ENCODE measurements around the gene TRIP11. TPM values are rescaled to one million over a fixed set of nuclear protein-coding genes. Genes with fewer than 3 reads are reported as not detected.

The TRIP11 gene
- total and polyA plus RNA-seq, 5 donors from 2014 or later: 39.8 to 55.9 (median 43.9) TPM

- H3K27me3 ChIP-seq (ENCODE audit: control insufficient read depth, insufficient read depth, low read length): no peaks in the 10 kb centered on the region
- Mint-ChIP-seq H3K36me3 (peaks cover 59% of the 10 kb centered on the region), H3K4me3 (no peak overlapping the region), H3K4me1 (peaks cover 29 to 40% (median 30%) of the 10 kb centered on the region in 4 donors), H3K27ac (peak overlapping the region in 1 of 3 donors; percentile 52), H3K27me3 (no peaks in the 10 kb centered on the region), H3K9me3 (peaks cover 0 to 4% (median 0%) of the 10 kb centered on the region in 7 donors)
- H3K9me3 ChIP-seq (ENCODE audit: control insufficient read depth in 2 of 2, low read length in 2 of 2): no peaks in the 10 kb centered on the region
- H3K27ac ChIP-seq (ENCODE audit: insufficient read depth, low read length, poor library complexity, severe bottlenecking): no peak overlapping the region
- peaks cover 3% of the 10 kb centered on the region for H3K4me1 ChIP-seq (ENCODE audit: control insufficient read depth, insufficient read depth, low read length, poor library complexity, severe bottlenecking)
- peaks cover 51% of the 10 kb centered on the region for H3K36me3 ChIP-seq (ENCODE audit: control insufficient read depth, insufficient read depth, low read length)
- DNase-seq (no peak), ATAC-seq (ENCODE audit: low read depth in 2 of 2) (no peak)
- H3K4me3 ChIP-seq (ENCODE audit: low read depth, low read length): no peak overlapping the region
These were observed 30.3 kb downstream of the TRIP11 start for GRCh38 chr14:92009604-92010003.

- H3K27ac Mint-ChIP-seq: peak overlapping the region; percentile 21 to 83 (median 61)
- no peaks in the 10 kb centered on the region for H3K27me3 Mint-ChIP-seq
- peaks cover 30% of the 10 kb centered on the region for H3K36me3 ChIP-seq (ENCODE audit: control insufficient read depth, insufficient read depth, low read length)
These were observed 34.8 kb downstream of the TRIP11 start for GRCh38 chr14:92005019-92005418.

GRCh38 chr14:92004062-92004461 lies 35.8 kb downstream of the TRIP11 start:
- H3K4me1 Mint-ChIP-seq: peaks cover 39 to 59% (median 50%) of the 10 kb centered on the region in 4 donors
- H3K27ac ChIP-seq (ENCODE audit: insufficient read depth, low read length, poor library complexity, severe bottlenecking): no peak overlapping the region
- no peak for ATAC-seq (ENCODE audit: low read depth in 2 of 2)
- peaks cover 25% of the 10 kb centered on the region for H3K36me3 ChIP-seq (ENCODE audit: control insufficient read depth, insufficient read depth, low read length)
- peaks cover 21% of the 10 kb centered on the region for H3K4me1 ChIP-seq (ENCODE audit: control insufficient read depth, insufficient read depth, low read length, poor library complexity, severe bottlenecking)
- peak overlapping the region in 1 of 4 donors; percentile 47 for H3K4me3 Mint-ChIP-seq
- no peaks in the 10 kb centered on the region for H3K9me3 ChIP-seq (ENCODE audit: control insufficient read depth in 2 of 2, low read length in 2 of 2)
- no peaks in the 10 kb centered on the region for H3K27me3 ChIP-seq (ENCODE audit: control insufficient read depth, insufficient read depth, low read length)
- no peaks in the 10 kb centered on the region for H3K27me3 Mint-ChIP-seq
- DNase-seq: no peak
- H3K27ac Mint-ChIP-seq: peak overlapping the region; percentile 60 to 82 (median 61)
- peaks cover 0 to 2% (median 0%) of the 10 kb centered on the region in 7 donors for H3K9me3 Mint-ChIP-seq
- peaks cover 29% of the 10 kb centered on the region for H3K36me3 Mint-ChIP-seq
- H3K4me3 ChIP-seq (ENCODE audit: low read depth, low read length): no peak overlapping the region

More at GRCh38 chr14:92005019-92005418, 34.8 kb downstream of the TRIP11 start:
- peaks cover 32% of the 10 kb centered on the region for H3K36me3 Mint-ChIP-seq
- peak overlapping the region; percentile 28 for H3K27ac ChIP-seq (ENCODE audit: insufficient read depth, low read length, poor library complexity, severe bottlenecking)
- DNase-seq (peak in 1 of 3 donors; percentile 25), ATAC-seq (ENCODE audit: low read depth in 2 of 2) (peak; percentile 43 to 46)
- peak overlapping the region; percentile 33 for H3K4me3 ChIP-seq (ENCODE audit: low read depth, low read length)
- H3K4me3 Mint-ChIP-seq: peak overlapping the region; percentile 45 to 72 (median 65)
- H3K9me3 ChIP-seq (ENCODE audit: control insufficient read depth in 2 of 2, low read length in 2 of 2): no peaks in the 10 kb centered on the region
- H3K4me1 ChIP-seq (ENCODE audit: control insufficient read depth, insufficient read depth, low read length, poor library complexity, severe bottlenecking): peaks cover 11% of the 10 kb centered on the region
- H3K27me3 ChIP-seq (ENCODE audit: control insufficient read depth, insufficient read depth, low read length): no peaks in the 10 kb centered on the region
- peaks cover 34 to 49% (median 42%) of the 10 kb centered on the region in 4 donors for H3K4me1 Mint-ChIP-seq
- H3K9me3 Mint-ChIP-seq: peaks cover 0 to 2% (median 0%) of the 10 kb centered on the region in 7 donors

GRCh38 chr14:91998667-91999570 lies 40.9 kb downstream of the TRIP11 start:
- no peaks in the 10 kb centered on the region for H3K27me3 Mint-ChIP-seq
- Histone ChIP-seq H3K9me3 (ENCODE audit: control insufficient read depth in 2 of 2, low read length in 2 of 2) (no peaks in the 10 kb centered on the region), H3K27ac (ENCODE audit: insufficient read depth, low read length, poor library complexity, severe bottlenecking) (peak overlapping the region; percentile 41), H3K27me3 (ENCODE audit: control insufficient read depth, insufficient read depth, low read length) (no peaks in the 10 kb centered on the region), H3K4me3 (ENCODE audit: low read depth, low read length) (peak overlapping the region; percentile 48), H3K36me3 (ENCODE audit: control insufficient read depth, insufficient read depth, low read length) (peaks cover 6% of the 10 kb centered on the region), H3K4me1 (ENCODE audit: control insufficient read depth, insufficient read depth, low read length, poor library complexity, severe bottlenecking) (peaks cover 44% of the 10 kb centered on the region)
- peaks cover 14% of the 10 kb centered on the region for H3K36me3 Mint-ChIP-seq
- H3K9me3 Mint-ChIP-seq: no peaks in the 10 kb centered on the region
- H3K4me3 Mint-ChIP-seq: peak overlapping the region; percentile 0 to 67 (median 50)
- peak; percentile 39 to 43 for ATAC-seq (ENCODE audit: low read depth in 2 of 2)
- H3K4me1 Mint-ChIP-seq: peaks cover 35 to 64% (median 52%) of the 10 kb centered on the region in 4 donors
- H3K27ac Mint-ChIP-seq: peak overlapping the region; percentile 3 to 46 (median 15)
- DNase-seq: peak in 1 of 3 donors; percentile 31

DNA sequence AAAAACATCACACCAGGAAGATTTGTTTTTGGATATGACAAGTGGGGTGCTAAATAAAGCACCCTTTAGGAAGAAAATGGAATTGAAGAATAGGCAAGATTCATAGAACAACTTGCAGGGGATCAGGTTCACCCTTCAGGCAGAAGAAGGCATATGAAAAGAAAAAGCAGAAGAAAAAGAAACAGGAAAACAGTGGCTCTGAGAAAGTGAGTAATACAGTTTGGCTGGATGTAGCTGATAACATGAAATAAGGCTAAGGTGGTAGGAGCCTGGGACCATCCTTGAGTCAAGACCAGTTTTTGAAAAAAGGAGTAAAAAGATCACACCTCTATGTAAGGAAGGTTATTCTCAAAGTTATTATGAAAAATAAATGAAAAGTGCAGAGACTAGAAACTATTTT lies 42.4 kb downstream of the TRIP11 start:
- H3K27ac Mint-ChIP-seq: peak overlapping the region in 2 of 3 donors; percentile 15 to 80
- Histone ChIP-seq H3K27ac (ENCODE audit: insufficient read depth, low read length, poor library complexity, severe bottlenecking) (peak overlapping the region; percentile 26), H3K4me3 (ENCODE audit: low read depth, low read length) (peak overlapping the region; percentile 11), H3K27me3 (ENCODE audit: control insufficient read depth, insufficient read depth, low read length) (no peaks in the 10 kb centered on the region), H3K36me3 (ENCODE audit: control insufficient read depth, insufficient read depth, low read length) (peaks cover 12% of the 10 kb centered on the region), H3K4me1 (ENCODE audit: control insufficient read depth, insufficient read depth, low read length, poor library complexity, severe bottlenecking) (peaks cover 44% of the 10 kb centered on the region), H3K9me3 (ENCODE audit: control insufficient read depth in 2 of 2, low read length in 2 of 2) (no peaks in the 10 kb centered on the region)
- DNase-seq (no peak), ATAC-seq (ENCODE audit: low read depth in 2 of 2) (no peak)
- peaks cover 31 to 52% (median 41%) of the 10 kb centered on the region in 4 donors for H3K4me1 Mint-ChIP-seq
- H3K4me3 Mint-ChIP-seq: peak overlapping the region in 2 of 4 donors; percentile 34 to 67
- H3K36me3 Mint-ChIP-seq: peaks cover 21% of the 10 kb centered on the region
- no peaks in the 10 kb centered on the region for H3K27me3 Mint-ChIP-seq
- H3K9me3 Mint-ChIP-seq: no peaks in the 10 kb centered on the region

- peak; percentile 61 to 71 for ATAC-seq (ENCODE audit: low read depth in 2 of 2)
- Mint-ChIP-seq H3K4me1 (peaks cover 31 to 51% (median 41%) of the 10 kb centered on the region in 4 donors), H3K9me3 (no peaks in the 10 kb centered on the region), H3K4me3 (peak overlapping the region in 1 of 4 donors; percentile 34), H3K27me3 (no peaks in the 10 kb centered on the region), H3K36me3 (peaks cover 27% of the 10 kb centered on the region), H3K27ac (peak overlapping the region in 2 of 3 donors; percentile 39 to 80)
- DNase-seq: peak in 2 of 3 donors; percentile 55 to 75
- Histone ChIP-seq H3K27ac (ENCODE audit: insufficient read depth, low read length, poor library complexity, severe bottlenecking) (no peak overlapping the region), H3K4me3 (ENCODE audit: low read depth, low read length) (no peak overlapping the region), H3K36me3 (ENCODE audit: control insufficient read depth, insufficient read depth, low read length) (peaks cover 17% of the 10 kb centered on the region), H3K9me3 (ENCODE audit: control insufficient read depth in 2 of 2, low read length in 2 of 2) (no peaks in the 10 kb centered on the region), H3K4me1 (ENCODE audit: control insufficient read depth, insufficient read depth, low read length, poor library complexity, severe bottlenecking) (peaks cover 40% of the 10 kb centered on the region), H3K27me3 (ENCODE audit: control insufficient read depth, insufficient read depth, low read length) (no peaks in the 10 kb centered on the region)
These were observed 42.9 kb downstream of the TRIP11 start for GRCh38 chr14:91996948-91997371.

DNA sequence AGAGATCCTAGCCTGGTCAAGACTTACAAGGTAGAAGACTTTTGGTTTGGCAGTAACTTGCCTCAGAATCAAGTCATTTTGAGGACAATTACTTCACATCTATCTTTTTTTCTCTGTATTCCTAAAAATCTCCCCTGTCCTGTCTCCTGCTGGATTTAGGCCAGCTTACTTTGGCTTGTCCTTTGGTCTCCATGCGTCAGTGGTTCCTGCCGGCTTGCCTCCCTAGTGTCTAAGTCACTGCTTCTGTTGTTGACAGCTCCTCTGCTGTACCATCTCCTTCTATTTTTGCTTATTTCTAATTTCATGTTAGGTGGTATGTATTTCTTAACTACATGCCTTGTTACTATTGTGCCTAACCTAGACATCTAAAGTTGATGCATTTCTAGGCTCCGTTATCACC lies 52.7 kb downstream of the TRIP11 start:
- Mint-ChIP-seq H3K36me3 (peaks cover 66% of the 10 kb centered on the region), H3K4me1 (peaks cover 18 to 44% (median 34%) of the 10 kb centered on the region in 4 donors), H3K9me3 (no peaks in the 10 kb centered on the region), H3K27me3 (no peaks in the 10 kb centered on the region), H3K4me3 (no peak overlapping the region), H3K27ac (peak overlapping the region in 2 of 3 donors; percentile 28 to 68)
- H3K4me3 ChIP-seq (ENCODE audit: low read depth, low read length): no peak overlapping the region
- H3K4me1 ChIP-seq (ENCODE audit: control insufficient read depth, insufficient read depth, low read length, poor library complexity, severe bottlenecking): peaks cover 4% of the 10 kb centered on the region
- no peak overlapping the region for H3K27ac ChIP-seq (ENCODE audit: insufficient read depth, low read length, poor library complexity, severe bottlenecking)
- H3K36me3 ChIP-seq (ENCODE audit: control insufficient read depth, insufficient read depth, low read length): peaks cover 70% of the 10 kb centered on the region
- DNase-seq (no peak), ATAC-seq (ENCODE audit: low read depth in 2 of 2) (no peak)
- no peaks in the 10 kb centered on the region for H3K27me3 ChIP-seq (ENCODE audit: control insufficient read depth, insufficient read depth, low read length)
- H3K9me3 ChIP-seq (ENCODE audit: control insufficient read depth in 2 of 2, low read length in 2 of 2): no peaks in the 10 kb centered on the region
